HCT116 (cell line): ENCODE data around the gene DCTN4. TPM values are rescaled to one million over a fixed set of nuclear protein-coding genes. Genes with fewer than 3 reads are reported as not detected.

Experiments used
- ATAC-seq: fragments of 200-7000 bp; cut with Tn5 transposase; 2 replicates; pipeline ENCODE4 v1.9.1; 2020; ENCODE audit warnings: mild to moderate bottlenecking, moderate library complexity
- BruUV-seq: library from RNA; stranded (reverse); fragments of 400-500 nt; replicated peaks from 2 replicates; lab custom pipeline; 2021; lab: Mats Ljungman, UMichigan
- CTCF ChIA-PET: fragments of 300-600 bp; sonication (Branson Sonifier 250); formaldehyde crosslinking; loops from one replicate; lab custom pipeline; 2021; ENCODE audit warnings: antibody characterized with exemption; lab: Charles Lee
- POLR2A ChIA-PET: fragments of 300-600, 350-600 bp; sonication (Branson Sonifier 250); formaldehyde crosslinking; loops from one replicate; lab custom pipeline; 2021; ENCODE audit warnings: antibody characterized with exemption; lab: Charles Lee
- RAD21 ChIA-PET, 2 experiments: fragments of 300-600 bp; sonication (Branson Sonifier 250); formaldehyde crosslinking; loops; one replicate each; lab custom pipeline; 2023; ENCODE audit warnings: low total read pairs in 2 of 2; ENCODE audit not compliant: uncharacterized antibody in 2 of 2, unreplicated experiment in 2 of 2, low non-redundant PET in 1 of 2; lab: Charles Lee
- DNase-seq: peaks from one replicate; pipeline ENCODE4 v3.0.0-alpha.2; 2010; ENCODE audit warnings: low read depth, low spot score
- H2AFZ ChIP-seq: fragments of 200-600 bp; shearing (Covaris generic), sonication (generic); 2 replicates; pipeline ENCODE4 v1.6.1; 2017; ENCODE audit warnings: low read depth, mixed run types, mixed read lengths, antibody characterized with exemption, low read length; ENCODE audit not compliant: poor library complexity, severe bottlenecking
- H3K27ac ChIP-seq: 2 replicates; pipeline ENCODE4 v1.5.1; 2012; ENCODE audit warnings: low read depth, low read length
- H3K27me3 ChIP-seq: fragments of 200-600 bp; sonication (generic); 2 replicates; pipeline ENCODE4 v1.6.1; 2016; ENCODE audit warnings: mixed run types, low read length, mixed read lengths; ENCODE audit not compliant: insufficient read depth
- H3K36me3 ChIP-seq, 2 experiments: fragments of 200-500 bp in 1 of 2; fragments of 200-600 bp in 1 of 2; sonication (Bioruptor generic) in 1 of 2; sonication (generic) in 1 of 2; 2 replicates each; pipeline versions ENCODE4 v1.5.1 to v1.6.1; 2014 to 2016; ENCODE audit warnings: low read length in 2 of 2, inconsistent platforms in 1 of 2, mixed read lengths in 1 of 2, mixed run types in 1 of 2; ENCODE audit not compliant: insufficient read depth in 2 of 2, control insufficient read depth in 1 of 2
- H3K4me1 ChIP-seq, 2 experiments: fragments of 200-600 bp in 1 of 2; sonication (generic) in 1 of 2; 2 replicates each; pipeline versions ENCODE4 v1.5.1 to v1.6.1; 2012 to 2017; ENCODE audit warnings: low read length in 2 of 2, inconsistent platforms in 1 of 2, mild to moderate bottlenecking in 1 of 2, mixed read lengths in 1 of 2, mixed run types in 1 of 2, moderate library complexity in 1 of 2; ENCODE audit not compliant: insufficient read depth in 2 of 2, control insufficient read depth in 1 of 2
- H3K4me2 ChIP-seq: fragments of 200-600 bp; sonication (generic); 2 replicates; pipeline ENCODE4 v1.6.1; 2017; ENCODE audit warnings: mixed run types, low read length, mixed read lengths
- H3K4me3 ChIP-seq, 2 experiments: fragments of 200-600 bp in 1 of 2; sonication (generic) in 1 of 2; replicated peaks in 1 of 2; 2 replicates each; pipeline ENCODE4 v1.5.1; 2011 to 2016; ENCODE audit warnings: low read length in 2 of 2, control low read depth in 1 of 2, low read depth in 1 of 2, mild to moderate bottlenecking in 1 of 2, mixed read lengths in 1 of 2, mixed run types in 1 of 2
- H3K79me2 ChIP-seq: fragments of 200-600 bp; sonication (generic); 2 replicates; pipeline ENCODE4 v1.6.1; 2017; ENCODE audit warnings: mild to moderate bottlenecking, mixed run types, low read length, moderate library complexity, mixed read lengths; ENCODE audit not compliant: insufficient read depth
- H3K9ac ChIP-seq: fragments of 200-600 bp; sonication (generic); 2 replicates; pipeline ENCODE4 v1.6.1; 2016; ENCODE audit warnings: low read length, mixed read lengths
- H3K9me2 ChIP-seq: fragments of 200-600 bp; sonication (generic), shearing (Covaris generic); 2 replicates; pipeline ENCODE4 v1.6.1; 2017; ENCODE audit warnings: mixed run types, mild to moderate bottlenecking, moderate library complexity; ENCODE audit not compliant: insufficient read depth
- H3K9me3 ChIP-seq, 2 experiments: fragments of 200-500 bp in 1 of 2; fragments of 200-600 bp in 1 of 2; sonication (Bioruptor generic) in 1 of 2; sonication (generic) in 1 of 2; 2 replicates each; pipeline ENCODE4 v1.6.1; 2014 to 2017; ENCODE audit warnings: low read length in 2 of 2, mixed read lengths in 2 of 2, inconsistent platforms in 1 of 2, low read depth in 1 of 2, mild to moderate bottlenecking in 1 of 2, mixed run types in 1 of 2, moderate library complexity in 1 of 2; ENCODE audit not compliant: control insufficient read depth in 1 of 2, insufficient read depth in 1 of 2
- H4K20me1 ChIP-seq: fragments of 200-600 bp; sonication (generic), shearing (Covaris generic); 2 replicates; pipeline ENCODE4 v1.6.1; 2017; ENCODE audit warnings: mixed run types, mild to moderate bottlenecking, moderate library complexity; ENCODE audit not compliant: insufficient read depth
- EGR1 ChIP-seq: IDR thresholded peaks from 2 replicates; pipeline ENCODE4 v1.6.1; 2012; ENCODE audit warnings: low read depth
- EZH2 ChIP-seq: fragments of 200-600 bp; sonication (generic); IDR thresholded peaks from 2 replicates; pipeline ENCODE4 v1.6.1; 2017; ENCODE audit warnings: antibody characterized with exemption, mixed run types
- RAD21 ChIP-seq: IDR thresholded peaks from 2 replicates; pipeline ENCODE4 v1.6.1; 2012; ENCODE audit warnings: low read depth, mild to moderate bottlenecking
- REST ChIP-seq: IDR thresholded peaks from 2 replicates; pipeline ENCODE4 v1.6.1; 2012; ENCODE audit warnings: low read depth
- SP1 ChIP-seq: IDR thresholded peaks from 2 replicates; pipeline ENCODE4 v1.6.1; 2012; ENCODE audit warnings: low read depth
- ZFX ChIP-seq: fragments of 450-650 bp; IDR thresholded peaks from 2 replicates; pipeline ENCODE4 v1.6.1; 2017
- ZNF274 ChIP-seq: fragments of 200-500 bp; sonication (Bioruptor generic); IDR thresholded peaks from 2 replicates; pipeline ENCODE4 v1.6.1; 2014; ENCODE audit warnings: mild to moderate bottlenecking, low read depth, low read length, inconsistent platforms
- intact Hi-C: fragments of 100-400 bp; cut with micrococcal nuclease; formaldehyde crosslinking; loops from 2 replicates; pipeline ENCODE4 v1.10.0; 2022
- total RNA-seq: library from RNA; stranded (reverse); gene quantifications from one replicate; pipeline ENCODE4 v1.2.1, GENCODE V29; 2021; ENCODE audit not compliant: unreplicated experiment
- TF ChIP-seq, protein P1 (sequence below), 3 experiments: fragments of 200-600 bp in 1 of 3; sonication (generic) in 1 of 3; IDR thresholded peaks in 2 of 3; conservative IDR thresholded peaks in 1 of 3; 2 replicates each; pipeline ENCODE4 v1.5.1; 2012 to 2017; ENCODE audit warnings: low read depth in 2 of 3, low read length in 2 of 3, antibody characterized with exemption in 1 of 3, borderline replicate concordance in 1 of 3, control low read depth in 1 of 3, mild to moderate bottlenecking in 1 of 3, mixed read lengths in 1 of 3, mixed run types in 1 of 3, moderate library complexity in 1 of 3; ENCODE audit not compliant: insufficient read depth in 1 of 3
- TF ChIP-seq, protein P2 (sequence below): IDR thresholded peaks from 2 replicates; pipeline ENCODE4 v1.6.1; 2011; ENCODE audit warnings: mild to moderate bottlenecking, low read length, moderate library complexity; ENCODE audit not compliant: insufficient replicate concordance; ENCODE audit errors: extremely low read depth

The DCTN4 gene
- total RNA-seq, 1 experiment from 2014 or later: 78.8 TPM

- Histone ChIP-seq H3K9me2 (no peaks in the 10 kb centered on the region; the same call in 1 of the 2 replicates), H2AFZ (no peak overlapping the region), H3K4me1 (no peaks in the 10 kb centered on the region; a peak in 1 of 4 replicates), H3K9ac (no peak overlapping the region), H3K27ac (no peak overlapping the region), H3K4me3 (no peak overlapping the region), H3K79me2 (no peaks in the 10 kb centered on the region), H3K4me2 (no peak overlapping the region), H3K36me3 (no peaks in the 10 kb centered on the region), H3K27me3 (no peaks in the 10 kb centered on the region), H4K20me1 (no peaks in the 10 kb centered on the region), H3K9me3 (no peaks in the 10 kb centered on the region)
- no peak for ATAC-seq
- RAD21 ChIA-PET: no interaction called here
- POLR2A ChIA-PET: no interaction called here
- TF ChIP-seq, protein P1, sequence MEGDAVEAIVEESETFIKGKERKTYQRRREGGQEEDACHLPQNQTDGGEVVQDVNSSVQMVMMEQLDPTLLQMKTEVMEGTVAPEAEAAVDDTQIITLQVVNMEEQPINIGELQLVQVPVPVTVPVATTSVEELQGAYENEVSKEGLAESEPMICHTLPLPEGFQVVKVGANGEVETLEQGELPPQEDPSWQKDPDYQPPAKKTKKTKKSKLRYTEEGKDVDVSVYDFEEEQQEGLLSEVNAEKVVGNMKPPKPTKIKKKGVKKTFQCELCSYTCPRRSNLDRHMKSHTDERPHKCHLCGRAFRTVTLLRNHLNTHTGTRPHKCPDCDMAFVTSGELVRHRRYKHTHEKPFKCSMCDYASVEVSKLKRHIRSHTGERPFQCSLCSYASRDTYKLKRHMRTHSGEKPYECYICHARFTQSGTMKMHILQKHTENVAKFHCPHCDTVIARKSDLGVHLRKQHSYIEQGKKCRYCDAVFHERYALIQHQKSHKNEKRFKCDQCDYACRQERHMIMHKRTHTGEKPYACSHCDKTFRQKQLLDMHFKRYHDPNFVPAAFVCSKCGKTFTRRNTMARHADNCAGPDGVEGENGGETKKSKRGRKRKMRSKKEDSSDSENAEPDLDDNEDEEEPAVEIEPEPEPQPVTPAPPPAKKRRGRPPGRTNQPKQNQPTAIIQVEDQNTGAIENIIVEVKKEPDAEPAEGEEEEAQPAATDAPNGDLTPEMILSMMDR (IDR thresholded peaks at IDR 0.05 in 2 of 3, conservative IDR thresholded peaks at IDR 0.05 in 1 of 3; ENCODE audit: borderline replicate concordance in 1 of 3, insufficient read depth in 1 of 3, low read depth in 2 of 3, low read length in 2 of 3): no peak
- no peak for TF ChIP-seq EGR1
- no peak for TF ChIP-seq EZH2
- TF ChIP-seq REST: no peak
- TF ChIP-seq, protein P2, sequence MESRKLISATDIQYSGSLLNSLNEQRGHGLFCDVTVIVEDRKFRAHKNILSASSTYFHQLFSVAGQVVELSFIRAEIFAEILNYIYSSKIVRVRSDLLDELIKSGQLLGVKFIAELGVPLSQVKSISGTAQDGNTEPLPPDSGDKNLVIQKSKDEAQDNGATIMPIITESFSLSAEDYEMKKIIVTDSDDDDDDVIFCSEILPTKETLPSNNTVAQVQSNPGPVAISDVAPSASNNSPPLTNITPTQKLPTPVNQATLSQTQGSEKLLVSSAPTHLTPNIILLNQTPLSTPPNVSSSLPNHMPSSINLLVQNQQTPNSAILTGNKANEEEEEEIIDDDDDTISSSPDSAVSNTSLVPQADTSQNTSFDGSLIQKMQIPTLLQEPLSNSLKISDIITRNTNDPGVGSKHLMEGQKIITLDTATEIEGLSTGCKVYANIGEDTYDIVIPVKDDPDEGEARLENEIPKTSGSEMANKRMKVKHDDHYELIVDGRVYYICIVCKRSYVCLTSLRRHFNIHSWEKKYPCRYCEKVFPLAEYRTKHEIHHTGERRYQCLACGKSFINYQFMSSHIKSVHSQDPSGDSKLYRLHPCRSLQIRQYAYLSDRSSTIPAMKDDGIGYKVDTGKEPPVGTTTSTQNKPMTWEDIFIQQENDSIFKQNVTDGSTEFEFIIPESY: no peak
- TF ChIP-seq SP1: no peak
- no peak for TF ChIP-seq RAD21
- TF ChIP-seq ZFX: no peak
- no peak for TF ChIP-seq ZNF274
- intact Hi-C loops: no loop called here
- BruUV-seq: no TSS peak
- CTCF ChIA-PET: no interaction called here
- DNase-seq: no peak
These were observed 12.4 kb upstream of the DCTN4 start for GRCh38 chr5:150771034-150771795.
